HS-5 (cell line): Measurements from ENCODE around the gene AMN.
"Not testable (repeated sequence)": the region's sequence is repeated elsewhere in the genome, so short reads cannot be mapped to it uniquely, and the experiment has no call there.

Experiments
- DNase-seq: peaks from one replicate; pipeline ENCODE4 v3.0.0-alpha.2; 2012; ENCODE audit warnings: low read depth

Gene AMN

GRCh38 chr14:102913341-102914211 is 8.9 kb upstream of the AMN start:
- DNase-seq, result no peak

- no peak for DNase-seq
Observed at GRCh38 chr14:102914474-102915291, 7.8 kb upstream of the AMN start.

GRCh38 chr14:102915292-102916110 is 7.0 kb upstream of the AMN start:
- DNase-seq, result no peak

GRCh38 chr14:102916347-102917055 is 6.0 kb upstream of the AMN start:
- DNase-seq, result no peak

- DNase-seq, result no peak
Observed at GRCh38 chr14:102917056-102917385, 5.4 kb upstream of the AMN start.

GRCh38 chr14:102917469-102918211 is 4.8 kb upstream of the AMN start:
- no peak for DNase-seq

GRCh38 chr14:102918438-102918837 is 4.0 kb upstream of the AMN start:
- no peak for DNase-seq

GRCh38 chr14:102920273-102920997 is 2.0 kb upstream of the AMN start:
- DNase-seq, result no peak

GRCh38 chr14:102920998-102921304 is 1.5 kb upstream of the AMN start:
- no peak for DNase-seq

GRCh38 chr14:102923201-102923924 is 900 bp downstream of the AMN start:
- DNase-seq, result no peak

GRCh38 chr14:102923925-102924486 is 1.5 kb downstream of the AMN start:
- no peak for DNase-seq

- no peak for DNase-seq
Observed at GRCh38 chr14:102924632-102925588, 2.4 kb downstream of the AMN start.

GRCh38 chr14:102925646-102926045 is 3.2 kb downstream of the AMN start:
- DNase-seq, result no peak

- DNase-seq, result no peak
Observed at GRCh38 chr14:102926104-102926503, 3.6 kb downstream of the AMN start.

GRCh38 chr14:102926840-102927239 is 4.4 kb downstream of the AMN start:
- not testable (repeated sequence) for DNase-seq

- no peak for DNase-seq
Observed at GRCh38 chr14:102927346-102927877, 4.9 kb downstream of the AMN start.

- no peak for DNase-seq
Observed at GRCh38 chr14:102927878-102928411, 5.5 kb downstream of the AMN start.
